K562 (cell line): ENCODE measurements around the gene SGSM2.

Source experiments
- CLOCK ChIP-seq: fragments of 250-450 bp; sonication (Bioruptor Pico); IDR thresholded peaks from 2 replicates; pipeline ENCODE4 v1.4.0; 2020; ENCODE audit warnings: mild to moderate bottlenecking, moderate library complexity, borderline replicate concordance
- JUNB ChIP-seq: fragments of 450-650 bp; formaldehyde crosslinking; conservative IDR thresholded peaks from 2 replicates; pipeline ENCODE4 v1.4.0; 2020; ENCODE audit warnings: mild to moderate bottlenecking
- TF ChIP-seq, protein P1 (sequence below): fragments of 450-650 bp; IDR thresholded peaks from 2 replicates; pipeline ENCODE4 v1.6.1; 2016
- TF ChIP-seq, protein P2 (sequence below): sonication (generic); formaldehyde crosslinking; IDR thresholded peaks from 2 replicates; pipeline ENCODE4 v1.9.0; 2022; ENCODE audit warnings: mild to moderate bottlenecking, missing genetic modification reagents

GRCh38 chr17:2376107-2376506 is 38.8 kb downstream of the SGSM2 start:
- TF ChIP-seq CLOCK (CRISPR knock-in tag): no peak
- TF ChIP-seq, protein P1, sequence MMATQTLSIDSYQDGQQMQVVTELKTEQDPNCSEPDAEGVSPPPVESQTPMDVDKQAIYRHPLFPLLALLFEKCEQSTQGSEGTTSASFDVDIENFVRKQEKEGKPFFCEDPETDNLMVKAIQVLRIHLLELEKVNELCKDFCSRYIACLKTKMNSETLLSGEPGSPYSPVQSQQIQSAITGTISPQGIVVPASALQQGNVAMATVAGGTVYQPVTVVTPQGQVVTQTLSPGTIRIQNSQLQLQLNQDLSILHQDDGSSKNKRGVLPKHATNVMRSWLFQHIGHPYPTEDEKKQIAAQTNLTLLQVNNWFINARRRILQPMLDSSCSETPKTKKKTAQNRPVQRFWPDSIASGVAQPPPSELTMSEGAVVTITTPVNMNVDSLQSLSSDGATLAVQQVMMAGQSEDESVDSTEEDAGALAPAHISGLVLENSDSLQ: no peak
- TF ChIP-seq, protein P2, sequence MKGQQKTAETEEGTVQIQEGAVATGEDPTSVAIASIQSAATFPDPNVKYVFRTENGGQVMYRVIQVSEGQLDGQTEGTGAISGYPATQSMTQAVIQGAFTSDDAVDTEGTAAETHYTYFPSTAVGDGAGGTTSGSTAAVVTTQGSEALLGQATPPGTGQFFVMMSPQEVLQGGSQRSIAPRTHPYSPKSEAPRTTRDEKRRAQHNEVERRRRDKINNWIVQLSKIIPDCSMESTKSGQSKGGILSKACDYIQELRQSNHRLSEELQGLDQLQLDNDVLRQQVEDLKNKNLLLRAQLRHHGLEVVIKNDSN (CRISPR knock-in tag): no peak
- no peak for TF ChIP-seq JUNB (CRISPR knock-in tag)
